ENCODE measurements around the gene GPSM1.

- TF ChIP-seq CTCF (IDR thresholded peaks at IDR 0.05) (peak in 3 of 4 experiments; percentile 98 to 99 (median 98)), POLR2A (IDR thresholded peaks at IDR 0.05) (peak; percentile 72 to 83)
These were observed 36.0 kb downstream of the GPSM1 start, which contains the start of gene DNLZ for GRCh38 chr9:136363106-136363948.
